BJ (cell line): ENCODE results near the gene LVRN. TPM values are rescaled to one million over a fixed set of nuclear protein-coding genes. Genes with fewer than 3 reads are reported as not detected.
A peak's percentile ranks its signal among the peaks of the same experiment; 100 is the strongest.

ENCODE experiments used
- CTCF ChIA-PET: fragments of 350-600 bp; formaldehyde crosslinking; extraction: SDS; loops from one replicate; lab custom pipeline; 2021; ENCODE audit warnings: antibody characterized with exemption, inconsistent platforms; lab: Yijun Ruan, JAX
- POLR2A ChIA-PET: fragments of 300-600 bp; sonication (Branson Sonifier 250); formaldehyde crosslinking; extraction: SDS; loops from one replicate; lab custom pipeline; 2021; ENCODE audit warnings: antibody characterized with exemption; lab: Charles Lee
- DNase-seq: peaks from one replicate; pipeline ENCODE4 v3.0.0-alpha.2; 2011; ENCODE audit warnings: low read depth
- H3K27me3 ChIP-seq: 2 replicates; pipeline ENCODE4 v1.6.0; 2011; ENCODE audit warnings: low read length; ENCODE audit not compliant: control insufficient read depth, insufficient read depth
- H3K36me3 ChIP-seq: 2 replicates; pipeline ENCODE4 v1.5.1; 2011; ENCODE audit warnings: low read length; ENCODE audit not compliant: control insufficient read depth, insufficient read depth
- H3K4me3 ChIP-seq: 2 replicates; pipeline ENCODE4 v1.5.1; 2011; ENCODE audit warnings: low read depth, mild to moderate bottlenecking, control low read depth, low read length
- polyA plus RNA-seq: library from polyadenylated mRNA; depleted of rRNA; stranded (reverse); fragments of >200 nt; gene quantifications from 2 replicates; pipeline ENCODE4 v1.2.3, GENCODE V29; 2011
- TF ChIP-seq, protein P1 (sequence below): IDR thresholded peaks from 2 replicates; pipeline ENCODE4 v1.5.1; 2011; ENCODE audit warnings: low read depth, mild to moderate bottlenecking, control low read depth, inconsistent platforms, low read length, moderate library complexity; ENCODE audit not compliant: insufficient read depth

Gene LVRN
- polyA plus RNA-seq, 1 experiment, result 0.05 TPM

DNA sequence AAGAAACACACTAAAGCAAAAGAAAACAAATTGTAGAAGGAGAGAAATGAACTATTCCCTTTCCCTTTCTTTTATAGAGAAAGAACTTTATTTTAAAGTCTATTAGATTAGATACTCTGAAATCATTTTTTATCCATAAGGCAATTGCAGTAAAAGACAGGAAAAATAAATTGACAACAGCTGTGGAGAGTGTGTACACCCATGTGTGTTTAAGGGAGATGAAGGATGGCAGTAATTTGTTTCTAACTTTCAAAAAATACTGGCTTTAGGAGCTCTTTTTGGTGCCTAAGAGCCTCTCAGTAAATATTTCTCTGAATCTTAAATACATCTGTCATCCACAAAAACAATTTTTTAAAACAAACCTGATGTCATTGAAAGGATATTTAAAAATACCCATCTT lies 51.7 kb downstream of the LVRN start:
- Histone ChIP-seq H3K4me3 (no peak overlapping the region), H3K36me3 (no peaks in the 10 kb centered on the region), H3K27me3 (no peaks in the 10 kb centered on the region)
- DNase-seq, result no peak
- POLR2A ChIA-PET, result no interaction called here
- TF ChIP-seq, protein P1, sequence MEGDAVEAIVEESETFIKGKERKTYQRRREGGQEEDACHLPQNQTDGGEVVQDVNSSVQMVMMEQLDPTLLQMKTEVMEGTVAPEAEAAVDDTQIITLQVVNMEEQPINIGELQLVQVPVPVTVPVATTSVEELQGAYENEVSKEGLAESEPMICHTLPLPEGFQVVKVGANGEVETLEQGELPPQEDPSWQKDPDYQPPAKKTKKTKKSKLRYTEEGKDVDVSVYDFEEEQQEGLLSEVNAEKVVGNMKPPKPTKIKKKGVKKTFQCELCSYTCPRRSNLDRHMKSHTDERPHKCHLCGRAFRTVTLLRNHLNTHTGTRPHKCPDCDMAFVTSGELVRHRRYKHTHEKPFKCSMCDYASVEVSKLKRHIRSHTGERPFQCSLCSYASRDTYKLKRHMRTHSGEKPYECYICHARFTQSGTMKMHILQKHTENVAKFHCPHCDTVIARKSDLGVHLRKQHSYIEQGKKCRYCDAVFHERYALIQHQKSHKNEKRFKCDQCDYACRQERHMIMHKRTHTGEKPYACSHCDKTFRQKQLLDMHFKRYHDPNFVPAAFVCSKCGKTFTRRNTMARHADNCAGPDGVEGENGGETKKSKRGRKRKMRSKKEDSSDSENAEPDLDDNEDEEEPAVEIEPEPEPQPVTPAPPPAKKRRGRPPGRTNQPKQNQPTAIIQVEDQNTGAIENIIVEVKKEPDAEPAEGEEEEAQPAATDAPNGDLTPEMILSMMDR, result no peak
- CTCF ChIA-PET, result interaction anchor here (0.7 to 2.1 kb wide), 2 partner anchors 11 to 83 kb away, joined by 3 to 4 read pairs; no protein-coding TSS in a partner anchor

GRCh38 chr5:116023619-116024018 lies 61.3 kb downstream of the LVRN start:
- Histone ChIP-seq H3K27me3 (no peaks in the 10 kb centered on the region), H3K36me3 (no peaks in the 10 kb centered on the region), H3K4me3 (no peak overlapping the region)
- DNase-seq, result no peak
- POLR2A ChIA-PET, result no interaction called here
- TF ChIP-seq, protein P1, result no peak; the same call in 1 of the 2 replicates
- CTCF ChIA-PET, result no interaction called here

GRCh38 chr5:116025866-116026265 lies 63.6 kb downstream of the LVRN start:
- H3K4me3 ChIP-seq, result no peak overlapping the region
- ChIA-PET CTCF (interaction anchor here (1.1 to 1.8 kb wide), 2 partner anchors 12 to 14 kb away, joined by 3 to 4 read pairs; no protein-coding TSS in a partner anchor), POLR2A (no interaction called here)
- TF ChIP-seq, protein P1, result no peak
- H3K27me3 ChIP-seq, result no peaks in the 10 kb centered on the region
- no peaks in the 10 kb centered on the region for H3K36me3 ChIP-seq
- DNase-seq, result no peak

- peak; percentile 19 for DNase-seq
- Histone ChIP-seq H3K4me3 (no peak within 1 kb of the TSS), H3K36me3 (no peaks in the 10 kb centered on the region), H3K27me3 (no peaks in the 10 kb centered on the region)
- POLR2A ChIA-PET, result interaction anchor here (0.6 kb wide), 1 partner anchor 11 kb away, joined by 17 read pairs; no protein-coding TSS in a partner anchor
- CTCF ChIA-PET, result interaction anchor here (0.6 to 2.6 kb wide), 9 partner anchors 25 to 1822 kb away, joined by 3 to 10 read pairs (median 3); no protein-coding TSS in a partner anchor
- TF ChIP-seq, protein P1, result peak; percentile 46
These were observed 69.8 kb downstream of the LVRN start, which contains the start of gene ARL14EPL for GRCh38 chr5:116032094-116032517. ARL14EPL (plus strand) TSS chr5:116032472; CDS start chr5:116051466, 18,994 bp downstream.

GRCh38 chr5:116032991-116033390 lies 70.7 kb downstream of the LVRN start:
- Histone ChIP-seq H3K4me3 (no peak overlapping the region), H3K27me3 (no peaks in the 10 kb centered on the region), H3K36me3 (no peaks in the 10 kb centered on the region)
- TF ChIP-seq, protein P1, result no peak
- ChIA-PET POLR2A (no interaction called here), CTCF (interaction anchor here (1.3 to 2.6 kb wide), 3 partner anchors 145 to 398 kb away, joined by 4 to 10 read pairs (median 6); no protein-coding TSS in a partner anchor)
- DNase-seq, result no peak
